Thymus (tissue), 11 donors: Measurements from ENCODE around the gene EPB41L1. TPM values are rescaled to one million over a fixed set of nuclear protein-coding genes. Genes with fewer than 3 reads are reported as not detected.

Source experiments
- DNase-seq, 9 donors: peaks; one replicate each; pipeline ENCODE4 v3.0.0-alpha.2; 2013; ENCODE audit warnings: low spot score in 9 of 9, low read depth in 6 of 9, missing footprints in 1 of 9
- H3K27ac ChIP-seq, 2 donors: one replicate each; pipeline ENCODE4 v1.5.1; 2013; ENCODE audit warnings: control low read depth in 1 of 2, low read depth in 1 of 2, low read length in 1 of 2, mild to moderate bottlenecking in 1 of 2, moderate library complexity in 1 of 2
- H3K27me3 ChIP-seq, 2 donors: one replicate each; pipeline ENCODE4 v1.5.1; 2013; ENCODE audit warnings: low read length in 1 of 2; ENCODE audit not compliant: control insufficient read depth in 2 of 2, insufficient read depth in 1 of 2
- H3K36me3 ChIP-seq, 2 donors: one replicate each; pipeline ENCODE4 v1.5.1; 2013; ENCODE audit warnings: low read length in 1 of 2, mild to moderate bottlenecking in 1 of 2, moderate library complexity in 1 of 2; ENCODE audit not compliant: control insufficient read depth in 2 of 2, insufficient read depth in 2 of 2
- H3K4me1 ChIP-seq, 2 donors: one replicate each; pipeline ENCODE4 v1.5.1; 2013; ENCODE audit warnings: low read length in 2 of 2; ENCODE audit not compliant: control insufficient read depth in 2 of 2, insufficient read depth in 2 of 2
- H3K4me3 ChIP-seq, 2 donors: one replicate each; pipeline ENCODE4 v1.5.1; 2013; ENCODE audit warnings: low read length in 2 of 2, control low read depth in 1 of 2, mild to moderate bottlenecking in 1 of 2
- H3K9me3 ChIP-seq, 2 donors: one replicate each; pipeline ENCODE4 v1.5.1; 2013; ENCODE audit warnings: low read length in 1 of 2, mild to moderate bottlenecking in 1 of 2; ENCODE audit not compliant: control insufficient read depth in 2 of 2, insufficient read depth in 1 of 2
- WGBS: extraction: QIAGEN DNeasy Blood & Tissue Kit; methylation state at CpG from one replicate; pipeline ENCODE4 v1.1.7; 2013; 5-methylcytosine and 5-hydroxymethylcytosine counted together
- polyA plus RNA-seq: library from polyadenylated mRNA; stranded (reverse); fragments of 200-250 nt; gene quantifications from one replicate; pipeline ENCODE4 v1.2.3, GENCODE V29; 2013
- total RNA-seq: library from RNA; stranded (reverse); fragments of 120-200 nt; gene quantifications from one replicate; pipeline ENCODE4 v1.2.4, GENCODE V29; 2013
- donor health status: healthy.

Gene EPB41L1
- total and polyA plus RNA-seq, 2 donors, result 3.1 to 4.2 TPM

GRCh38 chr20:36271639-36272546, 117.4 kb downstream of the EPB41L1 start:
- no peaks in the 10 kb centered on the region for H3K4me1 ChIP-seq
- no peak for DNase-seq
- H3K9me3 ChIP-seq, result no peaks in the 10 kb centered on the region
- H3K27me3 ChIP-seq, result peaks cover 2 to 18% of the 10 kb centered on the region in 2 donors
- no peak overlapping the region for H3K27ac ChIP-seq
- no peak overlapping the region for H3K4me3 ChIP-seq
- 95% methylated on average over 21 of the region's 21 CpGs for WGBS
- H3K36me3 ChIP-seq, result no peaks in the 10 kb centered on the region

GRCh38 chr20:36272547-36273220, 118.1 kb downstream of the EPB41L1 start:
- H3K27me3 ChIP-seq, result peaks cover 2 to 22% of the 10 kb centered on the region in 2 donors
- 93% methylated on average over 12 of the region's 12 CpGs for WGBS
- no peaks in the 10 kb centered on the region for H3K36me3 ChIP-seq
- no peaks in the 10 kb centered on the region for H3K4me1 ChIP-seq
- DNase-seq, result no peak
- no peaks in the 10 kb centered on the region for H3K9me3 ChIP-seq
- H3K4me3 ChIP-seq, result no peak overlapping the region
- H3K27ac ChIP-seq, result no peak overlapping the region

GRCh38 chr20:36273414-36274180, 119.1 kb downstream of the EPB41L1 start:
- Histone ChIP-seq H3K27me3 (peaks cover 2 to 22% of the 10 kb centered on the region in 2 donors), H3K27ac (no peak overlapping the region), H3K4me1 (no peaks in the 10 kb centered on the region), H3K9me3 (no peaks in the 10 kb centered on the region), H3K36me3 (no peaks in the 10 kb centered on the region), H3K4me3 (no peak overlapping the region)
- no peak for DNase-seq
- 89% methylated on average over 12 of the region's 12 CpGs for WGBS

- no peak overlapping the region for H3K27ac ChIP-seq
- H3K9me3 ChIP-seq, result no peaks in the 10 kb centered on the region
- no peak for DNase-seq
- 59% methylated on average over 20 of the region's 20 CpGs for WGBS
- peaks cover 2 to 22% of the 10 kb centered on the region in 2 donors for H3K27me3 ChIP-seq
- no peaks in the 10 kb centered on the region for H3K36me3 ChIP-seq
- no peaks in the 10 kb centered on the region for H3K4me1 ChIP-seq
- H3K4me3 ChIP-seq, result no peak overlapping the region
These were observed 119.8 kb downstream of the EPB41L1 start for GRCh38 chr20:36274181-36274841.

- DNase-seq, result no peak
- no peaks in the 10 kb centered on the region for H3K36me3 ChIP-seq
- H3K27me3 ChIP-seq, result peaks cover 2 to 22% of the 10 kb centered on the region in 2 donors
- no peaks in the 10 kb centered on the region for H3K4me1 ChIP-seq
- H3K9me3 ChIP-seq, result no peaks in the 10 kb centered on the region
- H3K4me3 ChIP-seq, result no peak overlapping the region
- WGBS, result 85% methylated on average over 5 of the region's 5 CpGs
- H3K27ac ChIP-seq, result no peak overlapping the region
These were observed 120.5 kb downstream of the EPB41L1 start for GRCh38 chr20:36275011-36275410.

- WGBS, result 91% methylated on average over 12 of the region's 12 CpGs
These were observed 121.1 kb downstream of the EPB41L1 start for GRCh38 chr20:36275441-36276189.

GRCh38 chr20:36277546-36277945, 123.0 kb downstream of the EPB41L1 start:
- Histone ChIP-seq H3K27me3 (peaks cover 2 to 22% of the 10 kb centered on the region in 2 donors), H3K4me3 (no peak overlapping the region), H3K27ac (no peak overlapping the region), H3K9me3 (no peaks in the 10 kb centered on the region), H3K36me3 (no peaks in the 10 kb centered on the region), H3K4me1 (no peaks in the 10 kb centered on the region)
- DNase-seq, result no peak
- WGBS, result 83% methylated on average over 9 of the region's 9 CpGs

More at GRCh38 chr20:36275441-36276189, 121.1 kb downstream of the EPB41L1 start:
- peaks cover 2 to 22% of the 10 kb centered on the region in 2 donors for H3K27me3 ChIP-seq
- H3K36me3 ChIP-seq, result no peaks in the 10 kb centered on the region
- no peak for DNase-seq
- no peak overlapping the region for H3K4me3 ChIP-seq
- H3K9me3 ChIP-seq, result no peaks in the 10 kb centered on the region
- H3K27ac ChIP-seq, result no peak overlapping the region
- H3K4me1 ChIP-seq, result no peaks in the 10 kb centered on the region

GRCh38 chr20:36279362-36279761, 124.8 kb downstream of the EPB41L1 start:
- Histone ChIP-seq H3K9me3 (no peaks in the 10 kb centered on the region), H3K36me3 (no peaks in the 10 kb centered on the region), H3K27ac (no peak overlapping the region), H3K4me3 (no peak overlapping the region), H3K4me1 (no peaks in the 10 kb centered on the region), H3K27me3 (peaks cover under 1 to 15% of the 10 kb centered on the region in 2 donors)
- 84% methylated on average over 5 of the region's 5 CpGs for WGBS
- no peak for DNase-seq
